T-helper 1 cell treated with Interleukin-12 subunit alpha and Interleukin-12 subunit beta and Interleukin-4 antibody, amounts not matched to agents 30 μg/mL and 1 μg/mL, for 36 hours (primary cell): ENCODE measurements around the gene PIN1.
"Not testable (repeated sequence)": the region's sequence is repeated elsewhere in the genome, so short reads cannot be mapped to it uniquely, and the experiment has no call there.

Source experiments
- H3K27ac Mint-ChIP-seq: one replicate; pipeline ENCODE4 v1.8.0; 2021; ENCODE audit warnings: mild to moderate bottlenecking, mixed read lengths
- H3K27me3 Mint-ChIP-seq: one replicate; pipeline ENCODE4 v1.8.0; 2021; ENCODE audit warnings: low read depth, mixed read lengths
- H3K36me3 Mint-ChIP-seq: one replicate; pipeline ENCODE4 v1.8.0; 2021; ENCODE audit warnings: low read depth, mixed read lengths
- H3K4me1 Mint-ChIP-seq: one replicate; pipeline ENCODE4 v1.8.0; 2021; ENCODE audit warnings: low read depth, mixed read lengths
- H3K4me3 Mint-ChIP-seq: one replicate; pipeline ENCODE4 v1.8.0; 2021; ENCODE audit warnings: mild to moderate bottlenecking, moderate library complexity, mixed read lengths
- H3K9me3 Mint-ChIP-seq: one replicate; pipeline ENCODE4 v1.8.0; 2021; ENCODE audit warnings: mixed read lengths

PIN1 gene

GRCh38 chr19:9799162-9799561, 36.0 kb upstream of the PIN1 start:
- H3K4me3 Mint-ChIP-seq = no peak overlapping the region
- H3K27ac Mint-ChIP-seq = peak overlapping the region; percentile 43

GRCh38 chr19:9801976-9802375, 33.1 kb upstream of the PIN1 start:
- Mint-ChIP-seq H3K27me3 (no peaks in the 10 kb centered on the region), H3K27ac (no peak overlapping the region), H3K9me3 (no peaks in the 10 kb centered on the region), H3K4me3 (no peak overlapping the region), H3K36me3 (peaks cover 7% of the 10 kb centered on the region), H3K4me1 (peaks cover 9% of the 10 kb centered on the region)

More at GRCh38 chr19:9799162-9799561, 36.0 kb upstream of the PIN1 start:
- Mint-ChIP-seq H3K36me3 (peaks cover 7% of the 10 kb centered on the region), H3K4me1 (peaks cover 14% of the 10 kb centered on the region), H3K27me3 (no peaks in the 10 kb centered on the region), H3K9me3 (no peaks in the 10 kb centered on the region)

- Mint-ChIP-seq H3K27ac (no peak overlapping the region), H3K4me1 (peaks cover 6% of the 10 kb centered on the region), H3K36me3 (peaks cover 25% of the 10 kb centered on the region), H3K9me3 (no peaks in the 10 kb centered on the region), H3K4me3 (no peak overlapping the region), H3K27me3 (no peaks in the 10 kb centered on the region)
Measured at GRCh38 chr19:9806803-9807202, 28.3 kb upstream of the PIN1 start.

- peaks cover 22% of the 10 kb centered on the region for H3K36me3 Mint-ChIP-seq
- peak overlapping the region; percentile 62 for H3K27ac Mint-ChIP-seq
- peak overlapping the region; percentile 12 for H3K4me3 Mint-ChIP-seq
- no peaks in the 10 kb centered on the region for H3K27me3 Mint-ChIP-seq
- peaks cover 6% of the 10 kb centered on the region for H3K4me1 Mint-ChIP-seq
- H3K9me3 Mint-ChIP-seq = no peaks in the 10 kb centered on the region
Measured at GRCh38 chr19:9808855-9809824, 26.0 kb upstream of the PIN1 start.

- H3K9me3 Mint-ChIP-seq = peaks cover under 1% of the 10 kb centered on the region
- no peak overlapping the region for H3K4me3 Mint-ChIP-seq
- H3K27ac Mint-ChIP-seq = no peak overlapping the region
- H3K36me3 Mint-ChIP-seq = peaks cover 32% of the 10 kb centered on the region
- no peaks in the 10 kb centered on the region for H3K27me3 Mint-ChIP-seq
- peaks cover 6% of the 10 kb centered on the region for H3K4me1 Mint-ChIP-seq
Measured at GRCh38 chr19:9811139-9811538, 24.0 kb upstream of the PIN1 start.

GRCh38 chr19:9818175-9818733, 16.9 kb upstream of the PIN1 start:
- H3K9me3 Mint-ChIP-seq = peaks cover 8% of the 10 kb centered on the region
- peak overlapping the region; percentile 89 for H3K27ac Mint-ChIP-seq
- peaks cover 19% of the 10 kb centered on the region for H3K36me3 Mint-ChIP-seq
- peaks cover 19% of the 10 kb centered on the region for H3K4me1 Mint-ChIP-seq
- no peaks in the 10 kb centered on the region for H3K27me3 Mint-ChIP-seq
- peak overlapping the region; percentile 87 for H3K4me3 Mint-ChIP-seq

- peaks cover 17% of the 10 kb centered on the region for H3K36me3 Mint-ChIP-seq
- no peaks in the 10 kb centered on the region for H3K27me3 Mint-ChIP-seq
- peak within 1 kb of the TSS; percentile 89 for H3K27ac Mint-ChIP-seq
- peaks cover 8% of the 10 kb centered on the region for H3K9me3 Mint-ChIP-seq
- peaks cover 19% of the 10 kb centered on the region for H3K4me1 Mint-ChIP-seq
- peak within 1 kb of the TSS; percentile 87 for H3K4me3 Mint-ChIP-seq
Measured at GRCh38 chr19:9818734-9819595, 16.2 kb upstream of the PIN1 start, which contains the start of gene FBXL12. Gene FBXL12 (minus strand): TSS chr19:9819079. CDS start chr19:9818813, 266 bp downstream.

- Mint-ChIP-seq H3K4me1 (peaks cover 19% of the 10 kb centered on the region), H3K27ac (peak overlapping the region; percentile 89), H3K36me3 (peaks cover 16% of the 10 kb centered on the region), H3K4me3 (peak overlapping the region; percentile 87), H3K9me3 (peaks cover 8% of the 10 kb centered on the region), H3K27me3 (no peaks in the 10 kb centered on the region)
Measured at GRCh38 chr19:9819596-9819909, 15.6 kb upstream of the PIN1 start.

- H3K27ac Mint-ChIP-seq = peak overlapping the region; percentile 89
- peak overlapping the region; percentile 87 for H3K4me3 Mint-ChIP-seq
- not testable (repeated sequence) for H3K9me3 Mint-ChIP-seq, H3K27me3 Mint-ChIP-seq
- peaks cover 19% of the 10 kb centered on the region for H3K4me1 Mint-ChIP-seq
- peaks cover 11% of the 10 kb centered on the region for H3K36me3 Mint-ChIP-seq
Measured at GRCh38 chr19:9820034-9820433, 15.1 kb upstream of the PIN1 start.

- no peaks in the 10 kb centered on the region for H3K27me3 Mint-ChIP-seq
- H3K9me3 Mint-ChIP-seq = no peaks in the 10 kb centered on the region
- peaks cover 21% of the 10 kb centered on the region for H3K4me1 Mint-ChIP-seq
- H3K4me3 Mint-ChIP-seq = no peak overlapping the region
- no peak overlapping the region for H3K27ac Mint-ChIP-seq
- peaks cover 11% of the 10 kb centered on the region for H3K36me3 Mint-ChIP-seq
Measured at GRCh38 chr19:9823816-9824215, 11.3 kb upstream of the PIN1 start.

- Mint-ChIP-seq H3K27me3 (no peaks in the 10 kb centered on the region), H3K36me3 (peaks cover 20% of the 10 kb centered on the region), H3K9me3 (no peaks in the 10 kb centered on the region), H3K27ac (peak within 1 kb of the TSS; percentile 99), H3K4me1 (peaks cover 26% of the 10 kb centered on the region), H3K4me3 (peak within 1 kb of the TSS; percentile 100)
Measured at GRCh38 chr19:9827289-9828238, 7.6 kb upstream of the PIN1 start, which contains the start of gene UBL5. Gene UBL5 (plus strand): TSS chr19:9827918. CDS start chr19:9828338, 420 bp downstream.

GRCh38 chr19:9828551-9829063, 6.5 kb upstream of the PIN1 start:
- Mint-ChIP-seq H3K27me3 (no peaks in the 10 kb centered on the region), H3K36me3 (peaks cover 20% of the 10 kb centered on the region), H3K4me3 (peak overlapping the region; percentile 100), H3K9me3 (no peaks in the 10 kb centered on the region), H3K27ac (peak overlapping the region; percentile 99), H3K4me1 (peaks cover 26% of the 10 kb centered on the region)

GRCh38 chr19:9834307-9834725, 802 bp upstream of the PIN1 start:
- no peaks in the 10 kb centered on the region for H3K9me3 Mint-ChIP-seq
- H3K27ac Mint-ChIP-seq = peak overlapping the region; percentile 88
- peak overlapping the region; percentile 95 for H3K4me3 Mint-ChIP-seq
- peaks cover 15% of the 10 kb centered on the region for H3K36me3 Mint-ChIP-seq
- H3K4me1 Mint-ChIP-seq = peaks cover 18% of the 10 kb centered on the region
- no peaks in the 10 kb centered on the region for H3K27me3 Mint-ChIP-seq
